HFF-Myc (cell line): ENCODE measurements around the gene EIF3J.

Source experiments
- DNase-seq: peaks from one replicate; pipeline ENCODE4 v3.0.0-alpha.2; 2011; ENCODE audit warnings: low read depth; ENCODE audit errors: extremely low read depth
- H3K4me3 ChIP-seq: replicated peaks from 2 replicates; pipeline ENCODE4 v1.5.1; 2011; ENCODE audit warnings: low read depth, mild to moderate bottlenecking, control low read depth, low read length
- CTCF ChIP-seq: IDR thresholded peaks from 2 replicates; pipeline ENCODE4 v1.5.1; 2012; ENCODE audit warnings: mild to moderate bottlenecking, low read depth, low read length, control low read depth; ENCODE audit errors: missing control alignments

EIF3J gene

GRCh38 chr15:44500555-44500954 lies 36.4 kb upstream of the EIF3J start:
- no peak for TF ChIP-seq CTCF
- no peak for DNase-seq
- H3K4me3 ChIP-seq = no peak overlapping the region

GRCh38 chr15:44501768-44502366 lies 35.1 kb upstream of the EIF3J start:
- H3K4me3 ChIP-seq = no peak overlapping the region
- TF ChIP-seq CTCF = peak; percentile 42
- peak; percentile 15 for DNase-seq

- TF ChIP-seq CTCF = no peak
- H3K4me3 ChIP-seq = no peak overlapping the region
- DNase-seq = no peak
These were observed 20.5 kb upstream of the EIF3J start for GRCh38 chr15:44516436-44516835.

- DNase-seq = no peak
- H3K4me3 ChIP-seq = no peak overlapping the region
- TF ChIP-seq CTCF = no peak
These were observed 17.4 kb upstream of the EIF3J start for GRCh38 chr15:44519537-44519936.

GRCh38 chr15:44525018-44525417 lies 11.9 kb upstream of the EIF3J start:
- no peak for TF ChIP-seq CTCF
- no peak for DNase-seq
- H3K4me3 ChIP-seq = no peak overlapping the region

GRCh38 chr15:44527241-44527640 lies 9.7 kb upstream of the EIF3J start:
- no peak for TF ChIP-seq CTCF
- DNase-seq = no peak
- no peak overlapping the region for H3K4me3 ChIP-seq
